ENCODE measurements around the gene MAPKAP1. TPM values are rescaled to one million over a fixed set of nuclear protein-coding genes. Genes with fewer than 3 reads are reported as not detected.

MAPKAP1 gene
- total RNA-seq, 1 donor from 2014 or later, result 74.6 TPM

- no peaks in the 10 kb centered on the region for H3K27me3 Mint-ChIP-seq
- DNase-seq (ENCODE audit: low spot score, unreplicated experiment), result no peak
- no peak overlapping the region for H3K4me3 Mint-ChIP-seq (ENCODE audit: low read depth)
- TF ChIP-seq CTCF (IDR thresholded peaks at IDR 0.05; ENCODE audit: unreplicated experiment), result no peak
- H3K27ac Mint-ChIP-seq, result no peak overlapping the region
- no peaks in the 10 kb centered on the region for H3K9me3 Mint-ChIP-seq (ENCODE audit: low read depth)
- no peaks in the 10 kb centered on the region for H3K36me3 Mint-ChIP-seq (ENCODE audit: insufficient read depth)
- no peaks in the 10 kb centered on the region for H3K4me1 Mint-ChIP-seq (ENCODE audit: low read depth)
Measured at GRCh38 chr9:125391704-125392103, 315.3 kb downstream of the MAPKAP1 start.

- no peaks in the 10 kb centered on the region for H3K27me3 Mint-ChIP-seq
- no peaks in the 10 kb centered on the region for H3K4me1 Mint-ChIP-seq (ENCODE audit: low read depth)
- no peak for DNase-seq (ENCODE audit: low spot score, unreplicated experiment)
- no peak for TF ChIP-seq CTCF (IDR thresholded peaks at IDR 0.05; ENCODE audit: unreplicated experiment)
- H3K27ac Mint-ChIP-seq, result no peak overlapping the region
- no peaks in the 10 kb centered on the region for H3K36me3 Mint-ChIP-seq (ENCODE audit: insufficient read depth)
- no peaks in the 10 kb centered on the region for H3K9me3 Mint-ChIP-seq (ENCODE audit: low read depth)
- H3K4me3 Mint-ChIP-seq (ENCODE audit: low read depth), result no peak overlapping the region
Measured at GRCh38 chr9:125388978-125389377, 318.0 kb downstream of the MAPKAP1 start.

- TF ChIP-seq CTCF (IDR thresholded peaks at IDR 0.05; ENCODE audit: unreplicated experiment), result no peak
- Mint-ChIP-seq H3K9me3 (ENCODE audit: low read depth) (no peaks in the 10 kb centered on the region), H3K27me3 (no peaks in the 10 kb centered on the region)
Measured at GRCh38 chr9:125387861-125388524, 319.0 kb downstream of the MAPKAP1 start.

More at GRCh38 chr9:125387861-125388524, 319.0 kb downstream of the MAPKAP1 start:
- H3K27ac Mint-ChIP-seq, result no peak overlapping the region
- no peaks in the 10 kb centered on the region for H3K36me3 Mint-ChIP-seq (ENCODE audit: insufficient read depth)
- H3K4me1 Mint-ChIP-seq (ENCODE audit: low read depth), result no peaks in the 10 kb centered on the region
- no peak overlapping the region for H3K4me3 Mint-ChIP-seq (ENCODE audit: low read depth)
- DNase-seq (ENCODE audit: low spot score, unreplicated experiment), result no peak

Other genes starting within 250 kb of the MAPKAP1 start
- gene PBX3, start 40.2 kb upstream of the MAPKAP1 start, total RNA-seq, result 37.7 and 43.3 TPM in 2 replicates

Data from progenitor cell of endocrine pancreas (in vitro differentiated cells).